Keratinocyte (primary cell): Measurements from ENCODE around the gene SIGLEC5. TPM values are rescaled to one million over a fixed set of nuclear protein-coding genes. Genes with fewer than 3 reads are reported as not detected.

Experiments used
- DNase-seq: peaks from one replicate; pipeline ENCODE4 v3.0.0-alpha.2; 2011; ENCODE audit warnings: low read depth, missing footprints, low spot score
- FAIRE-seq: peaks from 2 replicates; lab custom pipeline; 2011; peaks lifted over from hg19 to GRCh38; lab: Jason Lieb, UNC
- H2AFZ ChIP-seq: 2 replicates; pipeline ENCODE4 v1.6.0; 2012; ENCODE audit warnings: low read length, control low read depth, inconsistent platforms; ENCODE audit not compliant: control insufficient read depth
- H3K27ac ChIP-seq: 2 replicates; pipeline ENCODE4 v1.5.1; 2011; ENCODE audit warnings: low read length; ENCODE audit not compliant: control insufficient read depth, insufficient read depth
- H3K27me3 ChIP-seq: 3 replicates; pipeline ENCODE4 v1.6.0; 2011; ENCODE audit warnings: low read length; ENCODE audit not compliant: control insufficient read depth, insufficient read depth; ENCODE audit errors: extremely low read depth
- H3K36me3 ChIP-seq, 2 experiments: 2 replicates in 1 of 2; 3 replicates in 1 of 2; pipeline ENCODE4 v1.5.1; 2011; ENCODE audit warnings: low read length in 2 of 2, mild to moderate bottlenecking in 1 of 2; ENCODE audit not compliant: control insufficient read depth in 2 of 2, insufficient read depth in 2 of 2; ENCODE audit errors: extremely low read depth in 1 of 2
- H3K4me1 ChIP-seq: 3 replicates; pipeline ENCODE4 v1.5.1; 2011; ENCODE audit warnings: low read length; ENCODE audit not compliant: control insufficient read depth, insufficient read depth; ENCODE audit errors: extremely low read depth
- H3K4me2 ChIP-seq: 3 replicates; pipeline ENCODE4 v1.6.0; 2011; ENCODE audit warnings: low read depth, low read length; ENCODE audit not compliant: control insufficient read depth, insufficient read depth; ENCODE audit errors: extremely low read depth
- H3K4me3 ChIP-seq, 3 experiments: fragments of 200-600 bp in 1 of 3; sonication (generic) in 1 of 3; 2 replicates in 2 of 3; 3 replicates in 1 of 3; pipeline ENCODE4 v1.5.1; 2011 to 2016; ENCODE audit warnings: low read length in 3 of 3, mild to moderate bottlenecking in 3 of 3, control low read depth in 2 of 3, inconsistent platforms in 1 of 3, low read depth in 1 of 3, mixed read lengths in 1 of 3, mixed run types in 1 of 3, moderate library complexity in 1 of 3; ENCODE audit not compliant: control insufficient read depth in 2 of 3, insufficient read depth in 2 of 3; ENCODE audit errors: extremely low read depth in 1 of 3
- H3K79me2 ChIP-seq: 2 replicates; pipeline ENCODE4 v1.6.0; 2012; ENCODE audit warnings: low read length; ENCODE audit not compliant: control insufficient read depth, insufficient read depth
- H3K9ac ChIP-seq: 3 replicates; pipeline ENCODE4 v1.6.0; 2011; ENCODE audit warnings: low read length; ENCODE audit not compliant: control insufficient read depth, insufficient read depth; ENCODE audit errors: extremely low read depth
- H3K9me1 ChIP-seq: 3 replicates; pipeline ENCODE4 v1.6.0; 2011; ENCODE audit warnings: low read length; ENCODE audit not compliant: control insufficient read depth, insufficient read depth; ENCODE audit errors: extremely low read depth
- H3K9me3 ChIP-seq: 2 replicates; pipeline ENCODE4 v1.5.1; 2012; ENCODE audit warnings: low read depth, low read length; ENCODE audit not compliant: control insufficient read depth
- H4K20me1 ChIP-seq: 3 replicates; pipeline ENCODE4 v1.6.0; 2011; ENCODE audit warnings: low read length; ENCODE audit not compliant: control insufficient read depth, insufficient read depth; ENCODE audit errors: extremely low read depth
- EZH2 ChIP-seq: IDR thresholded peaks from one replicate; pipeline ENCODE4 v1.6.1; 2012; ENCODE audit warnings: inconsistent platforms, mild to moderate bottlenecking, low read length, moderate library complexity
- dilution Hi-C: fragments of 300-500 bp; cut with MboI; formaldehyde crosslinking; loops from one replicate; pipeline ENCODE4 v1.7.0; 2020; ENCODE audit warnings: low sequenced_read_pairs; ENCODE audit not compliant: extremely low pct_ligation_motif_present
- polyA plus RNA-seq, 5 experiments: library from polyadenylated mRNA; depleted of rRNA in 3 of 5; stranded (reverse) in 3 of 5; stranded (forward) in 1 of 5; unstranded in 1 of 5; fragments of >200 nt; gene quantifications; 1 replicate in 1 of 5; 2 replicates in 3 of 5; 3 replicates in 1 of 5; pipeline versions ENCODE4 v1.2.1 to v1.2.3, GENCODE V29; 2011 to 2012; ENCODE audit warnings: missing spikeins in 2 of 5, low read depth in 1 of 5, low replicate concordance in 1 of 5
- TF ChIP-seq, protein P1 (sequence below), 3 experiments: IDR thresholded peaks in 1 of 3; conservative IDR thresholded peaks in 1 of 3; optimal IDR thresholded peaks in 1 of 3; 2 replicates in 2 of 3; 3 replicates in 1 of 3; pipeline versions ENCODE3 to v1.5.1; 2011; ENCODE audit warnings: low read length in 3 of 3, mild to moderate bottlenecking in 3 of 3, moderate library complexity in 2 of 3, control low read depth in 1 of 3, inconsistent platforms in 1 of 3; ENCODE audit not compliant: insufficient read depth in 2 of 3; ENCODE audit errors: extremely low read depth in 1 of 3

SIGLEC5 gene
- polyA plus RNA-seq, 1 donor (not counting 4 experiments of a cell fraction or from before 2014, with no cell fraction given), result not detected

GRCh38 chr19:51664997-51665396, 34.8 kb upstream of the SIGLEC5 start:
- Histone ChIP-seq H3K4me2 (no peak overlapping the region), H3K79me2 (no peaks in the 10 kb centered on the region), H3K9ac (no peak overlapping the region), H3K27ac (no peak overlapping the region), H3K9me3 (no peaks in the 10 kb centered on the region), H3K36me3 (no peaks in the 10 kb centered on the region), H3K27me3 (no peaks in the 10 kb centered on the region), H3K9me1 (no peaks in the 10 kb centered on the region), H3K4me1 (no peaks in the 10 kb centered on the region), H4K20me1 (no peaks in the 10 kb centered on the region), H3K4me3 (no peak overlapping the region), H2AFZ (no peak overlapping the region)
- TF ChIP-seq EZH2, result no peak
- TF ChIP-seq, protein P1, sequence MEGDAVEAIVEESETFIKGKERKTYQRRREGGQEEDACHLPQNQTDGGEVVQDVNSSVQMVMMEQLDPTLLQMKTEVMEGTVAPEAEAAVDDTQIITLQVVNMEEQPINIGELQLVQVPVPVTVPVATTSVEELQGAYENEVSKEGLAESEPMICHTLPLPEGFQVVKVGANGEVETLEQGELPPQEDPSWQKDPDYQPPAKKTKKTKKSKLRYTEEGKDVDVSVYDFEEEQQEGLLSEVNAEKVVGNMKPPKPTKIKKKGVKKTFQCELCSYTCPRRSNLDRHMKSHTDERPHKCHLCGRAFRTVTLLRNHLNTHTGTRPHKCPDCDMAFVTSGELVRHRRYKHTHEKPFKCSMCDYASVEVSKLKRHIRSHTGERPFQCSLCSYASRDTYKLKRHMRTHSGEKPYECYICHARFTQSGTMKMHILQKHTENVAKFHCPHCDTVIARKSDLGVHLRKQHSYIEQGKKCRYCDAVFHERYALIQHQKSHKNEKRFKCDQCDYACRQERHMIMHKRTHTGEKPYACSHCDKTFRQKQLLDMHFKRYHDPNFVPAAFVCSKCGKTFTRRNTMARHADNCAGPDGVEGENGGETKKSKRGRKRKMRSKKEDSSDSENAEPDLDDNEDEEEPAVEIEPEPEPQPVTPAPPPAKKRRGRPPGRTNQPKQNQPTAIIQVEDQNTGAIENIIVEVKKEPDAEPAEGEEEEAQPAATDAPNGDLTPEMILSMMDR (optimal IDR thresholded peaks at IDR 0.05 in 1 of 3, IDR thresholded peaks at IDR 0.05 in 1 of 3, conservative IDR thresholded peaks at IDR 0.05 in 1 of 3; ENCODE audit: extremely low read depth in 1 of 3, insufficient read depth in 2 of 3, low read length in 3 of 3), result peak; percentile 12 to 73 (median 53)
- dilution Hi-C loops, result no loop called here
- FAIRE-seq (no peak), DNase-seq (no peak)

DNA sequence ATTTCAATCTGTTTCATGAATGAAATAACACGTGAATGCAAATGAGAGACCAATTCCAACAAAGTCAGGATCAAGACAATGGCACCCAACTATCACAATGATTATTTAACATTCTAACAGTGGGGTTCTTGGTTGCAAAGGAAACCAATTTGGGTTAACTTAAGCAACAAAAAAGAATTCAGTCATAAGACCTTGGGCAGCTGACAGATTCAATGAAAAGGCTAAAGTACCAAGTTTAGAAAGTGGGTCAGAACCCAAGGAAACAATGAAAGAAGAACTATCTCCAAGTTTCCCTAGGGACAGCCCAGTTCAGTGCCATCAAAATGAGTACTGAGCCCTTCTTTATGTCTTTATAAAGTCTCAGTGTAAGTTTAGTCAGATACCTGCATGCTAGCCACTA, 33.9 kb upstream of the SIGLEC5 start:
- no peak for DNase-seq
- dilution Hi-C loops, result no loop called here
- FAIRE-seq, result no peak

More for the DNA sequence above, 33.9 kb upstream of the SIGLEC5 start:
- H3K27ac ChIP-seq, result no peak overlapping the region
- H3K9me1 ChIP-seq, result no peaks in the 10 kb centered on the region
- H2AFZ ChIP-seq, result no peak overlapping the region
- no peaks in the 10 kb centered on the region for H3K79me2 ChIP-seq
- TF ChIP-seq, protein P1 (optimal IDR thresholded peaks at IDR 0.05 in 1 of 3, IDR thresholded peaks at IDR 0.05 in 1 of 3, conservative IDR thresholded peaks at IDR 0.05 in 1 of 3; ENCODE audit: extremely low read depth in 1 of 3, insufficient read depth in 2 of 3, low read length in 3 of 3), result no peak
- TF ChIP-seq EZH2, result no peak
- H3K9ac ChIP-seq, result no peak overlapping the region
- H3K4me1 ChIP-seq, result no peaks in the 10 kb centered on the region
- no peaks in the 10 kb centered on the region for H3K36me3 ChIP-seq
- H4K20me1 ChIP-seq, result no peaks in the 10 kb centered on the region
- H3K4me2 ChIP-seq, result no peak overlapping the region
- no peaks in the 10 kb centered on the region for H3K27me3 ChIP-seq
- no peaks in the 10 kb centered on the region for H3K9me3 ChIP-seq
- H3K4me3 ChIP-seq, result no peak overlapping the region
